SK-N-SH treated with all-trans-retinoic acid at 6 μM for 48 hours (cell line): ENCODE data around the gene PARD3B.

Experiments used
- ATAC-seq: fragments of 200-7000 bp; cut with Tn5 transposase; 3 replicates; pipeline ENCODE4 v1.9.1; 2020; ENCODE audit warnings: mild to moderate bottlenecking, moderate library complexity
- ARNTL ChIP-seq: fragments of 450-650 bp; formaldehyde crosslinking; IDR thresholded peaks from 2 replicates; pipeline ENCODE4 v1.5.0; 2020; ENCODE audit warnings: low read depth, mild to moderate bottlenecking, moderate library complexity, borderline replicate concordance
- BACH2 ChIP-seq: fragments of 250-450 bp; sonication (Bioruptor Pico); IDR thresholded peaks from 2 replicates; pipeline ENCODE4 v1.9.0; 2021; ENCODE audit warnings: mild to moderate bottlenecking, borderline replicate concordance
- CSDC2 ChIP-seq: fragments of 250-450 bp; sonication (Bioruptor Pico); IDR thresholded peaks from 2 replicates; pipeline ENCODE4 v1.5.0; 2020; ENCODE audit warnings: mild to moderate bottlenecking, moderate library complexity
- CSRNP3 ChIP-seq: fragments of 250-450 bp; sonication (Bioruptor Pico); IDR thresholded peaks from 2 replicates; pipeline ENCODE4 v1.5.1; 2021; ENCODE audit warnings: mild to moderate bottlenecking, moderate library complexity
- ESRRG ChIP-seq: fragments of 250-450 bp; sonication (Bioruptor Pico); IDR thresholded peaks from 2 replicates; pipeline ENCODE4 v1.6.1; 2021; ENCODE audit warnings: mild to moderate bottlenecking
- GLIS3 ChIP-seq: fragments of 250-450 bp; sonication (Bioruptor Pico); IDR thresholded peaks from 2 replicates; pipeline ENCODE4 v1.5.0; 2020; ENCODE audit warnings: mild to moderate bottlenecking, moderate library complexity
- ISL1 ChIP-seq: fragments of 250-450 bp; sonication (Bioruptor Pico); IDR thresholded peaks from 2 replicates; pipeline ENCODE4 v2.1.2; 2022; ENCODE audit warnings: mild to moderate bottlenecking, moderate library complexity
- OSR1 ChIP-seq: fragments of 250-450 bp; sonication (Bioruptor Pico); IDR thresholded peaks from 2 replicates; pipeline ENCODE4 v1.8.0; 2022; ENCODE audit warnings: moderate library complexity, mild to moderate bottlenecking, inconsistent platforms
- PPARA ChIP-seq: fragments of 250-450 bp; sonication (Bioruptor Pico); IDR thresholded peaks from 2 replicates; pipeline ENCODE4 v1.5.0; 2020; ENCODE audit warnings: mild to moderate bottlenecking, borderline replicate concordance
- TCF4 ChIP-seq: fragments of 250-450 bp; sonication (Bioruptor Pico); IDR thresholded peaks from 2 replicates; pipeline ENCODE4 v1.8.0; 2021; ENCODE audit warnings: mild to moderate bottlenecking, moderate library complexity, borderline replicate concordance
- TOX ChIP-seq: fragments of 250-450 bp; sonication (Bioruptor Pico); IDR thresholded peaks from 2 replicates; pipeline ENCODE4 v1.8.0; 2021; ENCODE audit warnings: mild to moderate bottlenecking, moderate library complexity, borderline replicate concordance
- ZC3H10 ChIP-seq: fragments of 250-450 bp; sonication (Bioruptor Pico); IDR thresholded peaks from 2 replicates; pipeline ENCODE4 v1.5.1; 2021; ENCODE audit warnings: mild to moderate bottlenecking, moderate library complexity
- ZFP3 ChIP-seq: fragments of 250-450 bp; sonication (Bioruptor Pico); IDR thresholded peaks from 2 replicates; pipeline ENCODE4 v1.5.0; 2020; ENCODE audit warnings: mild to moderate bottlenecking, moderate library complexity
- ZFP30 ChIP-seq: fragments of 450-650 bp; formaldehyde crosslinking; IDR thresholded peaks from 2 replicates; pipeline ENCODE4 v1.5.0; 2022; ENCODE audit warnings: mild to moderate bottlenecking, moderate library complexity
- ZNF565 ChIP-seq: fragments of 450-650 bp; formaldehyde crosslinking; conservative IDR thresholded peaks from 2 replicates; pipeline ENCODE4 v1.5.0; 2020; ENCODE audit warnings: low read depth, mild to moderate bottlenecking, moderate library complexity
- ZNF70 ChIP-seq: fragments of 450-650 bp; formaldehyde crosslinking; IDR thresholded peaks from 2 replicates; pipeline ENCODE4 v1.5.0; 2020; ENCODE audit warnings: mild to moderate bottlenecking, moderate library complexity
- ZNF8 ChIP-seq: fragments of 450-650 bp; formaldehyde crosslinking; IDR thresholded peaks from 2 replicates; pipeline ENCODE4 v1.5.0; 2020; ENCODE audit warnings: mild to moderate bottlenecking, moderate library complexity
- TF ChIP-seq, protein P1 (sequence below): fragments of 250-450 bp; sonication (Bioruptor Pico); IDR thresholded peaks from 2 replicates; pipeline ENCODE4 v1.8.0; 2020; ENCODE audit warnings: mild to moderate bottlenecking, moderate library complexity, borderline replicate concordance
- TF ChIP-seq, protein P2 (sequence below): fragments of 250-450 bp; sonication (Bioruptor Pico); IDR thresholded peaks from 2 replicates; pipeline ENCODE4 v1.8.0; 2021; ENCODE audit warnings: low read depth, mild to moderate bottlenecking, moderate library complexity, borderline replicate concordance
- TF ChIP-seq, protein P3 (sequence below): fragments of 250-450 bp; sonication (Bioruptor Pico); IDR thresholded peaks from 2 replicates; pipeline ENCODE4 v1.5.0; 2020; ENCODE audit warnings: mild to moderate bottlenecking, moderate library complexity

The PARD3B gene

GRCh38 chr2:205390866-205391265 lies 845.6 kb downstream of the PARD3B start:
- no peak for ATAC-seq
- TF ChIP-seq ZC3H10 (CRISPR knock-in tag), result no peak
- TF ChIP-seq ZFP30, result no peak
- TF ChIP-seq, protein P1, sequence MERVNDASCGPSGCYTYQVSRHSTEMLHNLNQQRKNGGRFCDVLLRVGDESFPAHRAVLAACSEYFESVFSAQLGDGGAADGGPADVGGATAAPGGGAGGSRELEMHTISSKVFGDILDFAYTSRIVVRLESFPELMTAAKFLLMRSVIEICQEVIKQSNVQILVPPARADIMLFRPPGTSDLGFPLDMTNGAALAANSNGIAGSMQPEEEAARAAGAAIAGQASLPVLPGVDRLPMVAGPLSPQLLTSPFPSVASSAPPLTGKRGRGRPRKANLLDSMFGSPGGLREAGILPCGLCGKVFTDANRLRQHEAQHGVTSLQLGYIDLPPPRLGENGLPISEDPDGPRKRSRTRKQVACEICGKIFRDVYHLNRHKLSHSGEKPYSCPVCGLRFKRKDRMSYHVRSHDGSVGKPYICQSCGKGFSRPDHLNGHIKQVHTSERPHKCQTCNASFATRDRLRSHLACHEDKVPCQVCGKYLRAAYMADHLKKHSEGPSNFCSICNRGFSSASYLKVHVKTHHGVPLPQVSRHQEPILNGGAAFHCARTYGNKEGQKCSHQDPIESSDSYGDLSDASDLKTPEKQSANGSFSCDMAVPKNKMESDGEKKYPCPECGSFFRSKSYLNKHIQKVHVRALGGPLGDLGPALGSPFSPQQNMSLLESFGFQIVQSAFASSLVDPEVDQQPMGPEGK (CRISPR knock-in tag), result no peak
- TF ChIP-seq BACH2 (CRISPR knock-in tag), result no peak
- no peak for TF ChIP-seq OSR1 (CRISPR knock-in tag)
- no peak for TF ChIP-seq TCF4 (CRISPR knock-in tag)
- TF ChIP-seq ISL1, result no peak
- TF ChIP-seq ZNF8, result no peak
- no peak for TF ChIP-seq ZNF70 (CRISPR knock-in tag)
- TF ChIP-seq, protein P2, sequence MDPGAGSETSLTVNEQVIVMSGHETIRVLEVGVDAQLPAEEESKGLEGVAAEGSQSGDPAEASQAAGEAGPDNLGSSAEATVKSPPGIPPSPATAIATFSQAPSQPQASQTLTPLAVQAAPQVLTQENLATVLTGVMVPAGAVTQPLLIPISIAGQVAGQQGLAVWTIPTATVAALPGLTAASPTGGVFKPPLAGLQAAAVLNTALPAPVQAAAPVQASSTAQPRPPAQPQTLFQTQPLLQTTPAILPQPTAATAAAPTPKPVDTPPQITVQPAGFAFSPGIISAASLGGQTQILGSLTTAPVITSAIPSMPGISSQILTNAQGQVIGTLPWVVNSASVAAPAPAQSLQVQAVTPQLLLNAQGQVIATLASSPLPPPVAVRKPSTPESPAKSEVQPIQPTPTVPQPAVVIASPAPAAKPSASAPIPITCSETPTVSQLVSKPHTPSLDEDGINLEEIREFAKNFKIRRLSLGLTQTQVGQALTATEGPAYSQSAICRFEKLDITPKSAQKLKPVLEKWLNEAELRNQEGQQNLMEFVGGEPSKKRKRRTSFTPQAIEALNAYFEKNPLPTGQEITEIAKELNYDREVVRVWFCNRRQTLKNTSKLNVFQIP (CRISPR knock-in tag), result no peak
- no peak for TF ChIP-seq GLIS3 (CRISPR knock-in tag)

DNA sequence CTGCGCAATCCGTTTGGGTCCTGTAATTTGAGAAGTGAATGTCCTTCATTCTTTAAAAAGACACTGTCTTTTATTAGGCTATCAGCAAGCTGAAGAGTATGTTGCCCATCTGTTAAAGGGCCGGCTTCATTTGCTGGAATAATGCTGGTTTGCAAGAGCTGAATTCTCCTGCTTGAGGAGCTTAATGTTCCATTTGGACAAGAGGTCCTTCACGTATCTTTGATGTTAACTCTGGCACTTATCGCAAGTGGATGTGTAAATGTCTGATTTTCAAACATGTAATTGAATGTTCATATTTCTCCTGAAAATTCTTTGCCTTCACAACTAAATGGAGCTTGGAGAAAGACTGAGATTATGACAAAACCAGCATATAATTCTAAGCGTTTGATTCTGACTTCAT lies 856.2 kb downstream of the PARD3B start:
- TF ChIP-seq BACH2 (CRISPR knock-in tag), result no peak
- TF ChIP-seq, protein P3, sequence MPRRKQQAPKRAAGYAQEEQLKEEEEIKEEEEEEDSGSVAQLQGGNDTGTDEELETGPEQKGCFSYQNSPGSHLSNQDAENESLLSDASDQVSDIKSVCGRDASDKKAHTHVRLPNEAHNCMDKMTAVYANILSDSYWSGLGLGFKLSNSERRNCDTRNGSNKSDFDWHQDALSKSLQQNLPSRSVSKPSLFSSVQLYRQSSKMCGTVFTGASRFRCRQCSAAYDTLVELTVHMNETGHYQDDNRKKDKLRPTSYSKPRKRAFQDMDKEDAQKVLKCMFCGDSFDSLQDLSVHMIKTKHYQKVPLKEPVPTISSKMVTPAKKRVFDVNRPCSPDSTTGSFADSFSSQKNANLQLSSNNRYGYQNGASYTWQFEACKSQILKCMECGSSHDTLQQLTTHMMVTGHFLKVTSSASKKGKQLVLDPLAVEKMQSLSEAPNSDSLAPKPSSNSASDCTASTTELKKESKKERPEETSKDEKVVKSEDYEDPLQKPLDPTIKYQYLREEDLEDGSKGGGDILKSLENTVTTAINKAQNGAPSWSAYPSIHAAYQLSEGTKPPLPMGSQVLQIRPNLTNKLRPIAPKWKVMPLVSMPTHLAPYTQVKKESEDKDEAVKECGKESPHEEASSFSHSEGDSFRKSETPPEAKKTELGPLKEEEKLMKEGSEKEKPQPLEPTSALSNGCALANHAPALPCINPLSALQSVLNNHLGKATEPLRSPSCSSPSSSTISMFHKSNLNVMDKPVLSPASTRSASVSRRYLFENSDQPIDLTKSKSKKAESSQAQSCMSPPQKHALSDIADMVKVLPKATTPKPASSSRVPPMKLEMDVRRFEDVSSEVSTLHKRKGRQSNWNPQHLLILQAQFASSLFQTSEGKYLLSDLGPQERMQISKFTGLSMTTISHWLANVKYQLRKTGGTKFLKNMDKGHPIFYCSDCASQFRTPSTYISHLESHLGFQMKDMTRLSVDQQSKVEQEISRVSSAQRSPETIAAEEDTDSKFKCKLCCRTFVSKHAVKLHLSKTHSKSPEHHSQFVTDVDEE (CRISPR knock-in tag), result no peak
- TF ChIP-seq TOX (CRISPR knock-in tag), result no peak
- no peak for TF ChIP-seq ESRRG (CRISPR knock-in tag)
- no peak for TF ChIP-seq CSDC2 (CRISPR knock-in tag)
- TF ChIP-seq ISL1, result no peak
- TF ChIP-seq TCF4 (CRISPR knock-in tag), result no peak
- TF ChIP-seq CSRNP3 (CRISPR knock-in tag), result no peak
- ATAC-seq, result no peak

GRCh38 chr2:205402011-205402410 lies 856.7 kb downstream of the PARD3B start:
- no peak for ATAC-seq
- TF ChIP-seq ZFP3 (CRISPR knock-in tag) (no peak), GLIS3 (CRISPR knock-in tag) (no peak), CSRNP3 (CRISPR knock-in tag) (no peak), ZNF70 (CRISPR knock-in tag) (no peak), ZNF565 (CRISPR knock-in tag) (no peak), PPARA (CRISPR knock-in tag) (no peak), ARNTL (CRISPR knock-in tag) (no peak), ZFP30 (no peak), OSR1 (CRISPR knock-in tag) (no peak), BACH2 (CRISPR knock-in tag) (no peak), TOX (CRISPR knock-in tag) (no peak), ESRRG (CRISPR knock-in tag) (no peak)
- TF ChIP-seq, protein P1 (CRISPR knock-in tag), result no peak
- TF ChIP-seq, protein P2 (CRISPR knock-in tag), result no peak
- TF ChIP-seq, all 23 proteins: peak for 0
